Measurements from ENCODE around the gene TRMT11.
A peak's percentile ranks its signal among the peaks of the same experiment; 100 is the strongest.

Gene TRMT11

GRCh38 chr6:125951323-125951722 is 35.0 kb upstream of the TRMT11 start:
- no peak overlapping the region for H3K4me3 ChIP-seq (ENCODE audit: low read length)
- TF ChIP-seq ZNF274 (IDR thresholded peaks at IDR 0.05; ENCODE audit: low read depth, low read length) = no peak

- no peak overlapping the region for H3K4me3 ChIP-seq (ENCODE audit: low read length)
These were observed 33.4 kb upstream of the TRMT11 start for GRCh38 chr6:125952764-125953501.

GRCh38 chr6:125953502-125953875 is 32.9 kb upstream of the TRMT11 start:
- no peak for TF ChIP-seq ZNF274 (IDR thresholded peaks at IDR 0.05; ENCODE audit: low read depth, low read length)
- H3K4me3 ChIP-seq (ENCODE audit: low read length) = no peak overlapping the region

More at GRCh38 chr6:125952764-125953501, 33.4 kb upstream of the TRMT11 start:
- TF ChIP-seq ZNF274 (IDR thresholded peaks at IDR 0.05; ENCODE audit: low read depth, low read length) = no peak

GRCh38 chr6:125954735-125955339 is 31.5 kb upstream of the TRMT11 start:
- TF ChIP-seq ZNF274 (IDR thresholded peaks at IDR 0.05; ENCODE audit: low read depth, low read length) = no peak
- H3K4me3 ChIP-seq (ENCODE audit: low read length) = no peak overlapping the region

- TF ChIP-seq ZNF274 (IDR thresholded peaks at IDR 0.05; ENCODE audit: low read depth, low read length) = no peak
- peak overlapping the region; percentile 95; the same call in 1 of the 2 replicates for H3K4me3 ChIP-seq (ENCODE audit: low read length)
These were observed 30.4 kb upstream of the TRMT11 start for GRCh38 chr6:125955973-125956372.

- no peak for TF ChIP-seq ZNF274 (IDR thresholded peaks at IDR 0.05; ENCODE audit: low read depth, low read length)
- peak within 1 kb of the TSS; percentile 95 for H3K4me3 ChIP-seq (ENCODE audit: low read length)
These were observed 29.6 kb upstream of the TRMT11 start, which contains the start of gene HINT3 for GRCh38 chr6:125956506-125957390. Gene HINT3, plus strand, starts transcription at chr6:125956770. Its CDS starts 208 bp downstream, at chr6:125956978.

- TF ChIP-seq ZNF274 (IDR thresholded peaks at IDR 0.05; ENCODE audit: low read depth, low read length) = no peak
- peak overlapping the region; percentile 95 for H3K4me3 ChIP-seq (ENCODE audit: low read length)
These were observed 29.0 kb upstream of the TRMT11 start for GRCh38 chr6:125957391-125957693.

GRCh38 chr6:125957845-125958244 is 28.5 kb upstream of the TRMT11 start:
- no peak for TF ChIP-seq ZNF274 (IDR thresholded peaks at IDR 0.05; ENCODE audit: low read depth, low read length)
- H3K4me3 ChIP-seq (ENCODE audit: low read length) = peak overlapping the region; percentile 95

GRCh38 chr6:125959041-125959440 is 27.3 kb upstream of the TRMT11 start:
- TF ChIP-seq ZNF274 (IDR thresholded peaks at IDR 0.05; ENCODE audit: low read depth, low read length) = no peak
- no peak overlapping the region for H3K4me3 ChIP-seq (ENCODE audit: low read length)

- H3K4me3 ChIP-seq (ENCODE audit: low read length) = no peak overlapping the region
- TF ChIP-seq ZNF274 (IDR thresholded peaks at IDR 0.05; ENCODE audit: low read depth, low read length) = no peak
These were observed 25.2 kb upstream of the TRMT11 start for GRCh38 chr6:125961117-125961516.

- no peak for TF ChIP-seq ZNF274 (IDR thresholded peaks at IDR 0.05; ENCODE audit: low read depth, low read length)
- no peak overlapping the region for H3K4me3 ChIP-seq (ENCODE audit: low read length)
These were observed 23.3 kb upstream of the TRMT11 start for GRCh38 chr6:125962900-125963497.

- no peak for TF ChIP-seq ZNF274 (IDR thresholded peaks at IDR 0.05; ENCODE audit: low read depth, low read length)
- no peak overlapping the region for H3K4me3 ChIP-seq (ENCODE audit: low read length)
These were observed 22.5 kb upstream of the TRMT11 start for GRCh38 chr6:125963817-125964216.

GRCh38 chr6:125966569-125966968 is 19.8 kb upstream of the TRMT11 start:
- no peak for TF ChIP-seq ZNF274 (IDR thresholded peaks at IDR 0.05; ENCODE audit: low read depth, low read length)
- H3K4me3 ChIP-seq (ENCODE audit: low read length) = no peak overlapping the region

- no peak overlapping the region for H3K4me3 ChIP-seq (ENCODE audit: low read length)
- TF ChIP-seq ZNF274 (IDR thresholded peaks at IDR 0.05; ENCODE audit: low read depth, low read length) = no peak
These were observed 17.8 kb upstream of the TRMT11 start for GRCh38 chr6:125968493-125968892.

All from GM08714 (cell line).